Measurements from ENCODE around the gene DCAF4L1. TPM values are rescaled to one million over a fixed set of nuclear protein-coding genes. Genes with fewer than 3 reads are reported as not detected.

Gene DCAF4L1
- total RNA-seq, 2 experiments from 2014 or later, result 0.31 to 0.41 TPM

DNA sequence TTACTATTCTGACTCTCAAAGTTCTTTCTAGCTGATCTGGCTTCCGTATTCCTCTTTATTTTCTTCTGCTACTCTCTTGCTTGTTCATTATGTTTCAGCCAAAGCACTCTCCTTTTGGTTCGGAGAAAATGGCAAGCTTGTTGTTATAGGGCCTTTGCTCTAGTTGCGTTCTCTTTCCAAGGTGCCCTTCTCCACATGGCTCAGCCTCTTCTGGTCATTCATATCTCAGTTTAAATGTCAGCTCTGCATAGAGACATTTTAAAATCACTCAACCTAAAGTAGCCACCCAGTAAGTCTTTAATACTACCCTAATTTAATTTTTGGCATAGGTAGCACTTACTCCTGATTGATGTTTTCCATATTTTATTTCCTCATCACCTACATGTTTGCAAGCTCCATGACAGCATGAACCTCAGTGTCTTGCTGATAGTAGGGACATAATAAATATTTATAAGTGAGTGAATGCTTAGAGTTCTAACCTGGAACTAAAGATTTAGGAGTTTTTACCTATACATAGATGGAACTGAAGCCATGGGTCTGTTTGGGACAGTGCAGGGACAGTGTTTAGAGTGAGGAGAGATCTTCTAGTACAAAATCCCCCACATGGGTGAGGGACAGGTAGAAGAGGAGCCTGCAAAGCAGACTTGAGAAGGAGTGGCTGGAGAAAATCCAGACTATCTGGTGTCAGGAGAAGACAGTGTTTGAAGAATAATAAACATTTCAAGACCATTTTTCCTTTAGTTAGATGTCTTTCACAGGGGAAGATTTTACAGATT is 26.6 kb downstream of the DCAF4L1 start:
- H3K27ac Mint-ChIP-seq, result no peak overlapping the region
- TF ChIP-seq, protein P1, sequence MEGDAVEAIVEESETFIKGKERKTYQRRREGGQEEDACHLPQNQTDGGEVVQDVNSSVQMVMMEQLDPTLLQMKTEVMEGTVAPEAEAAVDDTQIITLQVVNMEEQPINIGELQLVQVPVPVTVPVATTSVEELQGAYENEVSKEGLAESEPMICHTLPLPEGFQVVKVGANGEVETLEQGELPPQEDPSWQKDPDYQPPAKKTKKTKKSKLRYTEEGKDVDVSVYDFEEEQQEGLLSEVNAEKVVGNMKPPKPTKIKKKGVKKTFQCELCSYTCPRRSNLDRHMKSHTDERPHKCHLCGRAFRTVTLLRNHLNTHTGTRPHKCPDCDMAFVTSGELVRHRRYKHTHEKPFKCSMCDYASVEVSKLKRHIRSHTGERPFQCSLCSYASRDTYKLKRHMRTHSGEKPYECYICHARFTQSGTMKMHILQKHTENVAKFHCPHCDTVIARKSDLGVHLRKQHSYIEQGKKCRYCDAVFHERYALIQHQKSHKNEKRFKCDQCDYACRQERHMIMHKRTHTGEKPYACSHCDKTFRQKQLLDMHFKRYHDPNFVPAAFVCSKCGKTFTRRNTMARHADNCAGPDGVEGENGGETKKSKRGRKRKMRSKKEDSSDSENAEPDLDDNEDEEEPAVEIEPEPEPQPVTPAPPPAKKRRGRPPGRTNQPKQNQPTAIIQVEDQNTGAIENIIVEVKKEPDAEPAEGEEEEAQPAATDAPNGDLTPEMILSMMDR (IDR thresholded peaks at IDR 0.05), result no peak
- ATAC-seq (no peak), DNase-seq (no peak)
- no peaks in the 10 kb centered on the region for H3K27me3 Mint-ChIP-seq
- peaks cover 60% of the 10 kb centered on the region for H3K36me3 Mint-ChIP-seq (ENCODE audit: low read depth)
- intact Hi-C loops (cut with micrococcal nuclease), result no loop called here
- CTCF ChIA-PET, result interaction anchor here (0.5 kb wide), 1 partner anchor 12 kb away, joined by 3 read pairs; no protein-coding TSS in a partner anchor
- POLR2A ChIA-PET, result no interaction called here
- H3K9me3 Mint-ChIP-seq, result no peaks in the 10 kb centered on the region
- no peak overlapping the region for H3K4me3 Mint-ChIP-seq
- peaks cover 25% of the 10 kb centered on the region for H3K4me1 Mint-ChIP-seq (ENCODE audit: low read depth)

DNA sequence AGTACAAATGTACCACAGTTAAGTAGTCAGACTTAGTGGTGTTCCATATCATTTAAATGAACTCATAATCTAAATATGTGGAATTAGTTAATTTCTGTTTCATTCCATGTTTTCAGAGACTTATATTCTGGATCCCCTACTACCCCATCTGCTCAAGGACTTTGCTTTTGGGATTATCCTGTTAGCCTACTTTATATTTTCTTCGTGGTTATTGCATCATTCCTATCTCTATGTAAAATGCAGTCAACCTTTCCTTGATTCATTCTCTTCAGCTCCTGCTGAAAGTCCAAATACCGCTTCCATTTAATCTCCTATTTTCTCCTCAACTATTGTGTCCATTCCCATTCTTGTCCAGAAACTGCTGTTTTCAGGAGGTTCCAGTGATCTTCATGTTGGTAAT is 33.9 kb downstream of the DCAF4L1 start:
- Mint-ChIP-seq H3K27me3 (no peaks in the 10 kb centered on the region), H3K4me1 (ENCODE audit: low read depth) (peaks cover 21% of the 10 kb centered on the region), H3K4me3 (no peak overlapping the region), H3K27ac (peak overlapping the region; percentile 1), H3K9me3 (no peaks in the 10 kb centered on the region), H3K36me3 (ENCODE audit: low read depth) (peaks cover 32% of the 10 kb centered on the region)
- intact Hi-C loops (cut with micrococcal nuclease), result no loop called here
- TF ChIP-seq, protein P1 (IDR thresholded peaks at IDR 0.05), result no peak
- ChIA-PET POLR2A (no interaction called here), CTCF (no interaction called here)
- ATAC-seq, result no peak
- no peak for DNase-seq

DNA sequence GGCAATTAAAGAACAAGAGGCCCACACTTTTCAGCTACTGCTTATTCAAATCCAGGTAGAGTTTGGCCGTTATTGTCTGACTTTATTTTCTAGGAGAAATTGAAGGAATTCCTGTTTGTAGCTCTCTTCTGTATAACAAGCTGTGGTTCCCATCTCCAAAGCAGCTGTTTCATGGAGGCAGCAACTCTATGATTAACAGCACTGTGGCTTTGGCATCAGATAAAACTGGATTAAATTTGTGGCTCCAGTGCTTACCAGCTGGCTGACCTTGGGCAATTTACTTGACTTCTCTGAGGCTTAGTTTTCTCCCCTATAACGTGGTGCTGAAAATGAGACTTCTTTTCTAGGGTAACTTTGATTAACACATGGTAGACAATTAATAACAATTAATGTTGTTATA is 36.9 kb downstream of the DCAF4L1 start:
- ChIA-PET CTCF (no interaction called here), POLR2A (no interaction called here)
- no peak overlapping the region for H3K4me3 Mint-ChIP-seq
- intact Hi-C loops (cut with micrococcal nuclease), result no loop called here
- H3K9me3 Mint-ChIP-seq, result no peaks in the 10 kb centered on the region
- TF ChIP-seq, protein P1 (IDR thresholded peaks at IDR 0.05), result no peak
- DNase-seq (no peak), ATAC-seq (no peak)
- no peak overlapping the region for H3K27ac Mint-ChIP-seq
- H3K27me3 Mint-ChIP-seq, result no peaks in the 10 kb centered on the region
- peaks cover 25% of the 10 kb centered on the region for H3K36me3 Mint-ChIP-seq (ENCODE audit: low read depth)
- peaks cover 19% of the 10 kb centered on the region for H3K4me1 Mint-ChIP-seq (ENCODE audit: low read depth)

Other genes with a start within 250 kb of the DCAF4L1 start
- gene PHOX2B, start 233.0 kb upstream of the DCAF4L1 start, total RNA-seq, result not detected
- 10 to 100 TPM; 49.2 to 49.4 TPM for gene TMEM33, start 46.3 kb upstream of the DCAF4L1 start, total RNA-seq
- 10 to 100 TPM; 42.5 to 51.6 TPM for gene SLC30A9, start 8.8 kb downstream of the DCAF4L1 start, total RNA-seq
- 1 to 10 TPM; 1.1 to 1.6 TPM for gene BEND4, start 170.9 kb downstream of the DCAF4L1 start, total RNA-seq